GM19099 (cell line): ENCODE measurements around the gene RNASE8.

Experiments
- POLR2A ChIP-seq: IDR thresholded peaks from 3 replicates; pipeline ENCODE4 v1.6.1; 2011; ENCODE audit warnings: low read depth; ENCODE audit not compliant: insufficient read length; ENCODE audit errors: extremely low read depth

Gene RNASE8

GRCh38 chr14:21086908-21087293, 29.3 kb downstream of the RNASE8 start:
- no peak for TF ChIP-seq POLR2A

GRCh38 chr14:21087294-21088091, 29.9 kb downstream of the RNASE8 start:
- TF ChIP-seq POLR2A, result no peak

- TF ChIP-seq POLR2A, result no peak
These were observed 31.1 kb downstream of the RNASE8 start for GRCh38 chr14:21088687-21089086.

GRCh38 chr14:21089271-21089670, 31.6 kb downstream of the RNASE8 start:
- TF ChIP-seq POLR2A, result no peak

GRCh38 chr14:21089877-21090193, 32.2 kb downstream of the RNASE8 start:
- TF ChIP-seq POLR2A, result no peak

GRCh38 chr14:21090194-21090939, 32.7 kb downstream of the RNASE8 start:
- no peak for TF ChIP-seq POLR2A

- TF ChIP-seq POLR2A, result no peak
These were observed 33.5 kb downstream of the RNASE8 start for GRCh38 chr14:21090940-21091663.

GRCh38 chr14:21091821-21092272, 34.2 kb downstream of the RNASE8 start:
- no peak for TF ChIP-seq POLR2A

- TF ChIP-seq POLR2A, result no peak
These were observed 34.8 kb downstream of the RNASE8 start for GRCh38 chr14:21092273-21093011.

GRCh38 chr14:21093018-21093417, 35.4 kb downstream of the RNASE8 start:
- no peak for TF ChIP-seq POLR2A

GRCh38 chr14:21093769-21094681, 36.4 kb downstream of the RNASE8 start:
- TF ChIP-seq POLR2A, result no peak

GRCh38 chr14:21095430-21096205, 38.0 kb downstream of the RNASE8 start:
- no peak for TF ChIP-seq POLR2A

- TF ChIP-seq POLR2A, result no peak
These were observed 38.8 kb downstream of the RNASE8 start for GRCh38 chr14:21096438-21096837.
